ENCODE measurements around the gene DESI1. TPM values are rescaled to one million over a fixed set of nuclear protein-coding genes. Genes with fewer than 3 reads are reported as not detected.

The DESI1 gene
- total and polyA plus RNA-seq, 12 donors, result 22.7 to 73.1 (median 36.0) TPM

DNA sequence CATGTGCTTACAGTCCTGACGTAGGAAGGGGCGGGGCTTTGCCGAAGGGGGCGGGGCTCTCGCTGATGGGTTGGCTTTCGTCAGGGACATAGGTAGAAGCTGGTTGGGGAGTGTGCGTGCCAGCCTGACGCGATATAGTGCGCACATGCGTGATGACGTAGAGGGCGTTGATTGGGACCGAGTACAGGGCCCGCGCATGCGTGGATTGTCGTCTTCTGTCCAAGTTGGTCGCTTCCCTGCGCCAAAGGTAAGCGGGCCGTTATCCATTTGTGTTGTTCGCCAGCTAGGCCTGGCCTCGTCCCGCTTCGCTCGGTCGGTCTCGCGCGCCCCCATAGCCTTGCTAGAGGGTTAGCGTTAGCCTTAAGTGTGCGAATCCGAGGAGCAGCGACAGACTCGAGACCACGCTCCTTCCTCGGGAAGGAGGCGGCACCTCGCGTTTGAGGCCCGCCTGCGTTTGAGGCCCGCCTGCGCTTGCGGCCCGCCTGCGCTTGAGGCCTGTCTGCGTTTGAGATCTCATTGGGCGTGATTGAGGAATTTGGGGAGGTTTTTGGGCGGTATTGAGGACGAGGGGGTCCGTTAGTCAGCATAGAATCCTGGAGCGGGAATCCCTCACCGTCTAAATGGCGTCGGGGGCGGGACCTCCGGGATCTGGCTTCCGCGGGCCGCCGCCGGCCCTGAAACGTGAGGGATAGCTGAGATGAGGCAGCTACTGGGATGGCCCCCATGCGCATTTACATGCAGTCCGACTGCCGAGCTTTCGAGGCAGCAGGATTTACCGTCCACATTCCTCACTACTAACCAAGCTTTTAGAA lies 462 bp upstream of the DESI1 start, which contains the start of gene XRCC6:
TSS of gene XRCC6 (plus strand) at position 197 of the 812 bp plus-strand sequence. CDS start 710 bp downstream, outside the sequence.
- WGBS, 2 donors, result 0% methylated on average over 70 of the region's 70 CpGs
- Histone ChIP-seq H3K4me1 (peaks cover 10 to 54% (median 39%) of the 10 kb centered on the region in 9 donors), H3K9me3 (no peaks in the 10 kb centered on the region), H3K4me3 (peak within 1 kb of the TSS; percentile 75 to 99 (median 87)), H3K27ac (peak within 1 kb of the TSS; percentile 89 to 99 (median 96)), H3K36me3 (peaks cover 0 to 45% (median 29%) of the 10 kb centered on the region in 9 donors), H3K27me3 (no peaks in the 10 kb centered on the region)
- peak; percentile 100 for DNase-seq
- intact Hi-C loops (cut with DNase I), result loop anchor here in 1 of 10 donors (1.0 kb wide), 1 partner anchor 77 kb away; the partner anchor contains the start of gene POLR3H
- TF ChIP-seq, protein P1, sequence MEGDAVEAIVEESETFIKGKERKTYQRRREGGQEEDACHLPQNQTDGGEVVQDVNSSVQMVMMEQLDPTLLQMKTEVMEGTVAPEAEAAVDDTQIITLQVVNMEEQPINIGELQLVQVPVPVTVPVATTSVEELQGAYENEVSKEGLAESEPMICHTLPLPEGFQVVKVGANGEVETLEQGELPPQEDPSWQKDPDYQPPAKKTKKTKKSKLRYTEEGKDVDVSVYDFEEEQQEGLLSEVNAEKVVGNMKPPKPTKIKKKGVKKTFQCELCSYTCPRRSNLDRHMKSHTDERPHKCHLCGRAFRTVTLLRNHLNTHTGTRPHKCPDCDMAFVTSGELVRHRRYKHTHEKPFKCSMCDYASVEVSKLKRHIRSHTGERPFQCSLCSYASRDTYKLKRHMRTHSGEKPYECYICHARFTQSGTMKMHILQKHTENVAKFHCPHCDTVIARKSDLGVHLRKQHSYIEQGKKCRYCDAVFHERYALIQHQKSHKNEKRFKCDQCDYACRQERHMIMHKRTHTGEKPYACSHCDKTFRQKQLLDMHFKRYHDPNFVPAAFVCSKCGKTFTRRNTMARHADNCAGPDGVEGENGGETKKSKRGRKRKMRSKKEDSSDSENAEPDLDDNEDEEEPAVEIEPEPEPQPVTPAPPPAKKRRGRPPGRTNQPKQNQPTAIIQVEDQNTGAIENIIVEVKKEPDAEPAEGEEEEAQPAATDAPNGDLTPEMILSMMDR (IDR thresholded peaks at IDR 0.05), result no peak
- peak; percentile 97 to 99 (median 98) for ATAC-seq

DNA sequence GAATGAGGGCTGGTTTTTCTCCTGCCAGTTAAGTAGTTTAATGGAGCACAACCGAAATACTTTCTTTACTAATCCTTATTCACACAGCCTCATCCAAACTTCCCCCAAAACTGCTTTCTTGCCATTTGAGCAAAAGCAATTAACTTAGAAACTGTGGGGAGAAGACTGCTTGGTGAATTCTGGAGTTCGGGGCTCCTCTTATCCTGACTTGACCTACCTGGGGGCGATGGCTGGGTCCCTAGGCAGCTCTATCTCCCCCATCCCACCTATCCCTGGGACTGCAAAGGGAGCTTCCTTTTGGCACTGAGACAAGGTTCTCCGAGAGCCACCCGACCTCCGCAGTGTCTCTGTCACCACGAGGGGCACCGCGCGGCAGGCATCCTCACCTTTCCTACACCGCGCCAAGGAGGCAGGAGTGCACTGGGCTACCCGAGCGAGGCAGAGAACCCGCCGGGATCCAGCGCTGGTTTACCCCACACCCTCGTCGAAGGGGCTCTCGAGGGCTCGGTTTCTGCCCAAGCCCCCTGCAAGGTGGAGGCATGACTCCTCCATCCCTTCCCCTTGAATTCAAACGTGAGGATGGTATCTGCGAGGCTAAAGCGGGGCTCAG lies 759 bp downstream of the DESI1 start:
- Histone ChIP-seq H3K27me3 (no peaks in the 10 kb centered on the region), H3K4me1 (peaks cover 10 to 54% (median 36%) of the 10 kb centered on the region in 9 donors), H3K27ac (peak overlapping the region; percentile 84 to 99 (median 95)), H3K9me3 (no peaks in the 10 kb centered on the region), H3K4me3 (peak overlapping the region; percentile 75 to 99 (median 87)), H3K36me3 (peaks cover 0 to 33% (median 21%) of the 10 kb centered on the region in 9 donors)
- TF ChIP-seq, protein P1 (IDR thresholded peaks at IDR 0.05), result peak in 1 of 9 donors; percentile 8
- ATAC-seq (peak in 5 of 8 donors; percentile 9 to 53 (median 21)), DNase-seq (peak; percentile 20 to 32)
- WGBS, 2 donors, result 3% methylated on average over 24 of the region's 24 CpGs
- intact Hi-C loops (cut with DNase I), result loop anchor here in 1 of 10 donors (1.0 kb wide), 1 partner anchor 68 kb away; the partner anchor contains the start of gene SNU13

DNA sequence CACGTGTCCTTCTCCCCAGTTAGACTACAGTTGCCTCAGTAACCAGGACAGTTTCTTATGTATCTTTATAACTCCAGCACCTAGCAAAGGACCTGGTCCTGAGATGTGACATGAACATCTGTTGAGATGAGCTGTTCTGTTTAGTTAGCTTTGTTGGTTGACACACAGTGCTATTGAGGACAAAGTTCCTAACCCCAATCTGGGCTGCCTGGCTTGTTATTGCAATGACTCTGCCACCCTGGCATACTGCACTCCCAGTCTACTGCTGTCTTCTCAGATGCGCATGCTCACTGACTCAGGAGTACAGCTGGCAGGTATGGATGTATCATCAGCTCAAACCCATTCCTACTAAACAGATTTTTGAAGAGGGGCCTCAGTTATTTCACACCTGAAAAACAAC lies 7.4 kb downstream of the DESI1 start:
- Histone ChIP-seq H3K36me3 (peaks cover 0 to 23% (median 0%) of the 10 kb centered on the region in 9 donors), H3K27ac (no peak overlapping the region), H3K4me3 (no peak overlapping the region), H3K4me1 (peaks cover 0 to 14% (median 2%) of the 10 kb centered on the region in 9 donors), H3K9me3 (no peaks in the 10 kb centered on the region), H3K27me3 (no peaks in the 10 kb centered on the region)
- intact Hi-C loops (cut with DNase I), result loop anchor here in 1 of 10 donors (5.0 kb wide), 1 partner anchor 696 kb away; no protein-coding TSS in a partner anchor
- DNase-seq (no peak), ATAC-seq (peak in 1 of 8 donors; percentile 35)
- TF ChIP-seq, protein P1 (IDR thresholded peaks at IDR 0.05), result no peak
- WGBS, 2 donors, result 91 to 94% methylated on average over 2 of the region's 2 CpGs
